ENCODE measurements around the gene XPO6.

Gene XPO6

DNA sequence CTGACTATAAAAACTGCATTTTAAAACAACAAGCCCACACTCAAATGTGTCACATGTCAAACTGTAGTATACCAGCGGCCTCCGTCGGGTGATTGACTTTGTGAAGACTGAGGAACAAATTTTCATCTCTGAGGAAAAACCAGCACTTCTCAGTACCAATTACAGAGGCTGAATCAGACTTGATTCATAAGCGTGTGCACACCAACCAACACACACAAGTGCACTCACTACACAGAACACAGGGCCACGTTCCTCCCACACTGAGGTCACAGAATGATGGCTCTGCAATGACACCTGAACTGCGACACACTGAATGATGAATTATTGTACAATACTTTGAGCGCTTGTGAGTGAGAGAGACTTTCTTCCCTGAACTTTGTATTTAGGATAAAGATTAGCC lies 29.6 kb downstream of the XPO6 start:
- no peak for DNase-seq

DNA sequence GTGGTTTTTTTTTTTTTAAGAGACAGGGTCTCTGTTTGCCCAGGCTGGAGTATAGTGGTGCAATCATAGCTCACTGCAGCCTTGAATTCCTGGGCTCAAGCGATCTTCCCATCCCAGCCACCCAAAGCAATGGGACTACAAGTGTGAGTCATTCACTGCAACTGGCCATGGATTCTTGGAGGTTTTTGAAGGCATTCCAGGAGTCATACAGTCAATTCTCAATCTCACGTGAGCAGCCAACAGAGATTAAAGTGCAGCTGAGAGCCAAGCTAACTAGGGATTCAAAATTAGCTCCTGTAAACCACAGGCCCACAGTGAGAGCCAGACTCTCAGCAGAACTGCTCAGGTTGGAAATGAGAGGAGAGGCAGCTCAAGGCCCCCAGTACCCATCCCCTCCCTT lies 30.2 kb downstream of the XPO6 start:
- no peak for DNase-seq

DNA sequence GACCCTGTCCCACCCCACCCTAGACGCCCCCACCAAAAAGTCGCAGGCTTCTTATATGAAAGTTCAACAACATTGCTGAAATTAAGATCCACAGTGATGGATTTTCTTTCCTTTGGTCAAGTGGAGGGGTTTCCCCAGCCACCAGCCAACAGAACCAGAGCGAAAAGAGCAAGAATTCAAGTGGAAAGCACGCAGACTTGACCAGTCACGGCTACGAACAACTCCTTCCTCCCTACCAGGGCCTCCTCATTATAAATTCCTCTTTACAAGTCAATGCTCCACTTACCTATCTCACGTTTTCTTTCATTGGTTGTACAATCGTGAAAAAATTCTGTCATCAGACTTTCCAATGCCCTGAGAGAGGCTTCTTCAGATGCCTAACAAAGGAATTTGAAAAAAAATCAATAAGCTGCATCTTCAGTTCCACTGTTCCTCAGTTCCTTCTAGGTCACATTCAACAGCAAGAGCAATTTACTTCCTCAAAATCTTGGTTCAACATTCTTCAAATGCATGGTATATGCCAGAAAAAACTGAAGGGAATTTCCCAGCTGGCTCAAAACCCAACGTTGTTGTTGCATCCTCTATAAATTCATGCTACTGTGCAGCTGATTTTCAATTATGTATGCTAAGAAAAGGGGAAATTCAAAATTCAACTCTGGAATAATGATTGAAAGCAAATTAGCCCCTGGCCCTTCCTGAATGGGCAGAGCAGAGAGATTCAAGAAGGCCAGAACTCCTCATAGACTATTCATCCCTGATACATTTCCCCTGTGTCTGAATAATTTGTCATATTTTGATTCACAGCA lies 30.9 kb downstream of the XPO6 start:
- no peak for DNase-seq

DNA sequence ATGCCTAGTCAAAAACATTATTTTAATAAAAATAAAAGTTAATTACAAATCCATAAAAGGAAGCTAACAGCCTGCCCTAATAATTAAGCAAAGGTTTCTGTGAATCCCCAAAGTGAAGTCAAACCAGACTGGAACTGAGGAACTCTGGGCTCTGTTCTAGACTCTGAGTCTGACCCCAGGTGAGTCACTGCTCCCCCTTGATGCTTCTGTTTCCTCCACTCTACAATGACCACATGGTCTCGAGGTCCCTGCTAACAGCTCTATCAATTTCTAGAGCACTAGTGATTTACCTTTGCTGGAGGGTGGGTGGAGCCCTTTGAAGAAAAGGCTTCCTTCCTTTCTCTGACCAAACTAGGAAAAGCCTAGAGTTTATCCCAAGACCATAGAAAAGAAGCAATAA lies 32.4 kb downstream of the XPO6 start:
- DNase-seq: no peak

DNA sequence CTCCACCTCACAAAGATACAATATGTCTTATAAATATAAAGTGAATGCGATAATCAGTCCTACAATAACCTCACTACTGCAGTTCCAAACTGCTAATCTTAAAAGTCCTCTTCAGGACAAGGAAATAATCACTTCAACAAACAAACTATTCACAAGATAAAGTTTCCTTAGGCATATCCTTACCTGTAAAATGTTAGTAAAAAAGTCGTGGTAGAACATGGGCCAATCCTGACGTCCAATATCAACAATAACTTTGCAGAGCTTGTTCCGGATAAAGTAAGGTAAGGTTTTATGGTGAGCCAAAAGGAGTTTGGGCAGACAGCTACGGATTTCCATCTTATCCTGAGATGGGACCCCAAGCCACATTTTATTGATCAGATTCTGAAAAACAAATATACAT lies 36.0 kb downstream of the XPO6 start:
- DNase-seq: no peak

DNA sequence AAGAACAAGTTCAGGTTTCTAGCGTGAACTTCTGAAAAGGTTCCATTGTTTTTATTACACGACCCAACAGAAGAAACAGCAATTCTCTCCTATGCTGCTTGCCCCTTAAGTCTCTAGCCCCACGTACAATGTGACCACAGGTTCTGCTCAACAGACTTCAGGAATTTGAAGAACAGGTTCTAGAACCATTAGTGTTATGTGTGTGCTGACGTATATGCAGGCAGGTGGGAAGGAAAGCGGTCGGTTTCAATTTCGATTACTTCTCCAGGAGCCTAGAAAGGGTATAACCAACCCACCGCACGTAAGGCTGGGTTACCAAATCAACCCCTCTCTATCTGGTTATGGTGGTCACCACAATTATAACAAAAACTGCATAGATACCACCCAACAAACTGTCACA lies 39.4 kb downstream of the XPO6 start:
- DNase-seq: no peak

DNA sequence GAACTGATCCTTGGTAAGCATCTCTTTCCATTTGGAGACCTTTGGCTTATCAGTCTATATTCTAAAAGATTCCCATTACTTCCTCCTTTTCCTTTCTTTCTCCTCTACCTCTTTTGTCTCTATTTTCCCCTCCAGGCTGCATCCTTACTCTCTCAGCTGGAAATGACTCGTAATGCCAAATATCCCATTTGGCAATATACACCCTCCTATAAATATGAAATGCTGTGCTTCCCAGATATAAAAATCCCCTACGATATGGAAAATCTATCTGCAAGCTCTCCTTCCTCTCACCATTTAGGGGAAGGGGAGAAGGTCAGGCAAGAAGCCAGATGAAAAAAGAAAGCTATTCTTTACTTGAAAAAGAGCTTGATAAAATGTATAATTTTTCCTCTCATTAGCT lies 39.9 kb downstream of the XPO6 start:
- no peak for DNase-seq

DNA sequence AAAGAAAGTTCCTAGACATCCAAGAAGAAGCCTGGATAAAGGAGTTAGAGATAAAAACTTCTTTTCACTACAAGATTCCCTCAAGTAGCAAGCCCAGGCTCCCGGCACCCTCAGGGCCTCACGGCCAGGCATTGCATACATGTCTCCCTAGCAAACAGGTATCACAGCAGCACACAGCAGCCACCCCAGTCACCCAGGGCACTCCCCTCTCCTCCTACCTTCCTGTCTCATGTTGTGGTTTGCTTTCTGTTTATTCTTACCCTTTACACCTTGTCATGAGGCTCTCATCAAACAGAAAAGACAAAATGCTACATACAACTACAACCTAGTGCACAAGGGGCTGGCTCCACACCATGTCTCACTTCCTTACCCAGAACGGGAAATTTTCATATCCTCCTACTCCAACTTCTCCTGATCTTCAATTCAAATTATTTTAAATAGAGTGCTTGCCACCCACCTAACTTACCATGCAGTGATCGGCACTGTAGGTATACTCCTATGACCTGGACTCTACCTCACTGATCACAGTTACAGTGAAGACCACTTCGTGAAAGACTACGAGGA lies 42.7 kb downstream of the XPO6 start:
- no peak for DNase-seq

DNA sequence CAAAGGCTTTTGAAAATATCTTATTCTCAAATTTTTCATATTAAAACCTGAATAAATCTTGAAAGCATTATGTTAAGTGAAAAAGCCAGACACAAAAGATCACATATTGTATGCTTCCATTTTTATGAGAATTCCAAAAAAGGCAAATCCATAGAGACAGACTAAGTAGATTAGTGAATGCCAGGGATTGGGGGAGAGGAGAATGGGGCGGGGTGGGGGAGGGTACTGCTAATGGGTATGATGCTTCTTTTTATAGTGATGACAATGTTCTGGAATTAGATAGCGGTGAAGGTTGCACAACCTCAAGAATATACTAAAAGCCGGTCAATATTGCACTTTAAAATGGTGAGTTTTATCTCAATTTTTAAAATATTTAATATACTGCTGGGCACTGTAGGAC lies 44.0 kb downstream of the XPO6 start:
- DNase-seq: no peak

DNA sequence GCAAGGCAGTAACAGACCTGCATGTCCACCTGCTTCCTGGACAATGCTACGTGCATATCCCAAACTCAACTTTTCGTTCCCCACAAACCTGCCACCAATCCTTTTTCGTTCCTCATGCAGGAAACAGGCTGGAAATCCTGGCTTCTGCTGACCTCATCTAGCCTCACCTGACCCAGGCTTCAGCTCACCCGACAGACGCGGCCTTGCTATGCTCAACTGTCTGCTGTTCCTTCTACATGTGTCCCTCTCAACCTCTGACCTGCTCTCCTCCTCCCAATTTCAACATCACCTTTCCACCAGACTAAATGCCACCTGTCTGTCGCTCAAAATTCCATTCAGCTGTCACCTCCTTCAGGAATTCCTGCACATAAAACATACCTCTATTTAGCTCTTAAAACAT lies 44.5 kb downstream of the XPO6 start:
- DNase-seq: no peak

DNA sequence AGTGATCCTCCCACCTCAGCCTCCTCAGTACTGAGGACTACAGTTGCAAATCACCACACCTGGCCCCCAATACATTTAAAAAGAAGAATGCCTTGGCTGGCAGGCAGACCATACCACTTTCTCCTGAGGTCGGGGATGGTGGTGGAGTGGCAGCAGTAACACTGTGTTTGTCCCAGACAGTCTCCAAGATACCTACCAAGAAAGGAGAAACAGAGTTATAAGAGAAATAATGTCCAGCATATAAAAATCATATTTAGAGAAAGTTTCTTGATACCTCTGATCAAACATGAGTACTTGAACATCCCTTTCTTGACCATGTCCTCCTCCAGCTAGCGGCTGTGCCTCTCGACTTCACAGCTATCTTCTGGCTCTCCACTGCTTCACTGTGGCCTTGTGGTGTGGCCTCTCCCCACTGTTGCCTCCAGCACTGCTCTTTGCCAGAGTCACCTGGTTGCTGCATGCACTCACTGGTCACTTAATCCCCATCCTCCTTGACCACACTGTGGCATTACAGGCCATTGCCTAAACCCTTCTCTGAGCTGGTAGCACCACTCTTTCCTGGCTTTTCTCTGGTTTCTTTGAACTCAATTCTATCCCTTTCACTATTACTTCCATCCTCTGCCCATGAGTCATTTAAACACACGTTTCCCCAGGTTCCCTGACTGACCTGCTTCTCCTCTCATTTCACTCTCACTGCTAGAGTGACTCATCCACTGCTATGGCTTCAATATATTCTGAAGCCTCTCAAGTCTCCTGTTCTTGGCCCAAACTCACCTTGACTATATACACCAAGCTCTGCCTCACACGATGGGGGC lies 45.2 kb downstream of the XPO6 start:
- no peak for DNase-seq

DNA sequence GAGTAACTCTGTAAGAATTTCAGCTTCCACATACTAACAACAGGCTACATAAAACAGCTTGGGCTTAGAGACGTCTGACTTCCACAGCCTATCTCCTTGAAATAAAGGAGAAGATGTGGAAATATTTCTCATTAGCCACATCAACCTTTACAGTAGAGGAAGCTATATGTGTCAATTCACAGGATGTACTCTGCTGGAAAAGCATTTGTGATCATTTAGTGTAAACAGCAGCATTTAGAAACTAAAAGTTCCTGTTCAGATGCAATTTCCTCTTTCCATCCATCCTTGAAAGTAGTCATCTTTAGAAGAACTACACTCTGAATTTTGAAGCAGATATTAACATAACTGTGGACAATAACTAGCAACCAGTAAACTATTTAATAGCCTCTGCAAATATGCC lies 46.2 kb downstream of the XPO6 start:
- DNase-seq: no peak

DNA sequence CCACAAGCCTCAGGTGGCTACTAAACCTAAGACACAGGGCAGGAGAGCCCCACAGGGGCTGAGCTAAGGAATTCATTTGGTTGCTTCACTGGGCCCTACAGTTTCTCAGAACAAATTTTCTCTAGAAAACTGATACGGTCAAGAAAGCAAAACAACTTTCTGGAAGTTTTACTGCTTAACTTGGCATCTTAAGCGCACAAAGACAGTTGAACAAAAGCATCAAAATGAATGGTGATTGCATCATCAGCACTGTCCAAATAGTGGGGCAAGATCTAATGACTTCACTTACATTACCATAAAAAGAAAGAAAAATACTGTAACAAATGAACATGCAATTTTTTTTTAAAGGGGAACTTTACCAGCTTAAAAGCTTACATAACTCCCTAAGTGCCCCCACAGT lies 47.6 kb downstream of the XPO6 start:
- DNase-seq: no peak

DNA sequence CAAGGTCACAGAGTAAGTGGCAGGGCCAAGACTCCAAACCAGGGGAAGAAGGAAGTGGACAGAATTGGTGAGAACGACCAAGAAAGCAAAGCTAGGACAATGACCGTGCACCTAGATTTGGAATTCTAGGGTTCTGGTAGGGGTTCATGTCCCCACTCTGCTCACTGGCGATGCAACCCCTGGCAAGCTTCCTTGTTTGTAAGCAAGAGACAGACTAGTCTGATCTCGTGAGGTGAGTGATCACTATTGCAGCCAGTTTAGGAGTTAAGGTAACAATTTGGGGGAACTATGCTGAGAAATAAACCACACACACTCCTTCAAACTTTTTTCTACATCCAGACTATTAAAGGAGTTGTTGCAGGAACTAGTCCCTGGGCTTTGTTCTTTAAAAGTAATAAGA lies 48.1 kb downstream of the XPO6 start:
- no peak for DNase-seq

DNA sequence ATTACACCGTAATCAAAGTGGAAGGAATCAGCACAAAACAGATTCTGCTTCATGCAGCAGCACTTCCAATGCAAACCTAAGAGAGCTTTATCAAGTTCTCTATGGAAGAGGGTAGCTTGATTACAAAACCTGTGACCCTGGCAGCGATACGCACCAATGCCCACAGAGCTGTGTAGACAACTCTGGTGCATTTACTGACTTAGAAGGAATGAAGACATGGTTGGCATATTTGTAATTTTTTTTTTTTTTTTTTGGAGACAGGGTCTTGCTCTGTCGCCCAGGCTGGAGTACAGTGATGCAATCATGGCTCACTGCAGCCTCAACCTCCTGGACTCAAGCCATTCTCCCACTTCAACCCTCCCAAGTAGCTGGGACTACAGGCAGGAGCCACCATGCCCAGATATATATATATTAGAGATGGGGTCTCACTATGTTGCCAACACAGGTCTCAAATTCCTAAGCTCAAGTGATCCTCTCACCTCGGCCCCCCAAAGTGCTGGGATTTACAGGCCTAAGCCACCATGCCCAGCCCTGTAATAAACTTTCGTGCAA lies 49.4 kb downstream of the XPO6 start:
- no peak for DNase-seq

DNA sequence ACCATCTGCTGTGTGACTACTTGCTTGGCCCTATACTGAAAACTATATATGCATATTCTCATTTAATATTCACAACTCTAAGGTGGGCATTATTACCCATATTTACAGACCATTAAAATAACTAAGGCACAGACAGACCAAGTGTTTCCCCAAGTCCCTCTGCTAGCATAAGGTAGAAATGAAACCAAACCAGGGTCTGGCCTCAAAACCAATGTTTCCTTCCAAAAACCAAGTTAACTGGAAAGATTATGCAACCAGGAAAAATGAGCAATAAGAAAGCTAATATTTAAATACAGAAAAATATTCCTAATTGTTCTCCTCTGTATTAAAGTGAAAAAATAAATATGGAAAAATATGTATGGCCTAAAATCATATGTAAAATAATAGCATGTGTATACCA lies 50.1 kb downstream of the XPO6 start:
- no peak for DNase-seq

DNA sequence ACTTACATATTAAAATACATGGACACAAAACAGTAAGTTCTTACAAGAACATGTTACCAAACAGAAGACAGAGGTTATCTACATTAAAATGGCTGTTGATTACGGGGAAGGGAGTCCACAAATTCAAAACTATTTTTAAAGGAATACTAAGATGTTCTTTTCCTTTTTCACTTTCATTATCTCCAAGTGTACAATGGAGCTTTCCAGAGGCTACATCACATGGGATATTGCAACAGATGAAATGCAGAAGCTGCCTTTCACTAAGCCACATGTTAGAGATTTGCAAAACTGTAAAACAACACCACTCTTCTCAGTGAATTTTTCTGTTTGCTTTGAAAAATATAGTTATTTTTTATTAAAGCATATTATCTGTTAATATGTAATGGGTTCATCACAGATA lies 53.6 kb downstream of the XPO6 start:
- DNase-seq: no peak

DNA sequence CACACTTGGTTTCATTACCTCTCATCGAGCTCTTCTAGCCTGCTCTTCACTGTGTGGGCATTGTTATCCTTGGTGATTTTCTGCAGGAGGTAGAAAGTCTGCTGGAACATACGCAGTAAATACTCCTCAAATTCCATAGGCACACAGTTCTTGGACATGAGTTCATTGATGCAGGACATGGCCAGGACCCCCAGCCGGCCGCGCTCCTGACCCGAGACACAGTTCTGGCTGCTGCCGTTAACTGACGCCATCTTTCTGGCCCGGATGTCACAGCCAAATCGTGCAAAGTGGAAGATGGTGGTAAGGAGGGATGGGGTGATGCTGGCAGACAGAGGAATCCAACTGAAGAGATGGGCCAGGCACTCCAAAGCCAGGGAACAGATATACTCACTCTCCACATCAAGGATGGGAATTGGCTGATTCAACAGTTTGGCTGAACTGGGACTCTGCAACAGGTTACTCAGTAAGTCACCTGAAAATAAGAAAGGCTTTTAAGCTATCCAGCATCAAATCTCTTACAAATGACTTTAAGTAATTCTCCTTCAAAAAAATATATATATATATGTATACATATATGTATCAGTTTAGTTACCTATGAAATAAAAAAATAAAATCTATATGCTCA lies 55.6 kb downstream of the XPO6 start:
- no peak for DNase-seq

DNA sequence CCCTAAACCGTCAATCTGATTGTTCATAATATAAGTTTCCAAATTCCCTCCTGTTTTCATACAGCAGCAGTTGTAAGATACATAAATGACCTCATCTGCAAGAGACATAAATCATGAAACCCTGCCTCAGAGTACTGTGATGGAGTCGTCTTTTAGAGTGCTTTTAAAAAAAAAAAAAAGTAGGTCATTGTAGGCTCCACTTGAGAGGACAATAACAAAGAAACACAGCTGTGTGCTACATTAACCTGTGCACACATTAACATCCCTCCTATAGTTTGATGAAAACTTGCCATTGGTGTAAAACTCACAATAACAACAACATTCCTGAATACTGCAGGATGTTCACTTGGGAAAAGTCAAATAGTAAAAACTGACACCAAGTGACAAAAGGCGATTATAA lies 56.5 kb downstream of the XPO6 start:
- DNase-seq: peak; percentile 40

DNA sequence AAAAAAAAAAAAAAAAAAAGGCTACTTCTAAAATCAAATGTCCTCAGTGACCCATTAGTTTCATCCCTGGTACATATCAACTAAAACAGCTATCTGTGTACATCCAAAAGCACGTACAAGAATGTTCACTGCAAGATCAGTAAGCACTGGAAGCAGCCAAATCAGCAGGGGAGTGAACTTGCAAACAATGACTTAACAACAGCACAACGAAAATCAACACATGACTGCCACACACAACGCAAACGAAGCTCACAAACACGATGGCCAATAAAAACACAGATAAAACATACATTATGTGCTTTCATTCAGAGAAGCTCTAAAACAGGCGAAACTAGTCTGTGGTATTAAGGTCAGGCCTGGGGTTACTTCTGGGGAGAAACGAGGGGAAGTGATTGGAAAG lies 60.6 kb downstream of the XPO6 start:
- DNase-seq: no peak

DNA sequence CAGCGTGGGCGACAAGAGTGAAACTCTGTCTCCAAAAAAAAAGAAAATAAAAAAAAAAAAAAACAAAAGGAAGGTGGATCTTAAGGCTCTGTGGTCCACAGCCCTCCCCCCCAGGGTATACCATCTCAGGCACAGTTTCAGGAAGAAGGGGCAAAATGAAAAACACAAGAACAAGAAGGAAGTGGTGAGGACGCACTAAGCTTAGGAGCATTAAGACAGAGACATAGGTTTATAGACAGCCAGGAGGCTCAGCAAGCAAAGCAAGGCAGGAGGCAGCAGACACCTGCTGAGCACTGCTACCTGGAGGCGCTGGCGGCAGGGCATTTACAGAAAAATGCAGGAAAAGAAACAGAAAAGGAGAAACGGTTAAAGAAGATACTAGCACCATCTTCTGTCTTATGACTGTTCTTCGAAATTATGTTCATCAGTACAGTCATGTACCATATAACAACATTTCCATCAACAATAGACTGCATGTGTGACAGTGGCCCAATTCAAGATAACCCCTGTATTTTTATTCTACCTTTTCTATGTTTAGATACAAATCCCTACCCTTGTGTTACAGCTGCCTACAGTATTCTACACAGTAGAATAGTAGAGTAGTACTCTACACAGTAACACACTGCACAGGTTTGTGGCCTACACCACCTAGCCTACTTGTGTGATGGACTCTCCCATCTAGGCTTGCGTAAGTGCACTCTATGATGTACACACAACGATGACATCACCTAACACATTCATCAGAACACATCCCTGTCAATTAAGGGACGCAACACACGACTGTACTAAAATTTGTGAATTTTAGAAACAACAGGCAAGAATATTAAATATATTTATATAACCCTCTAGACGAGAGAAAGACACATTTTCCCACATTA lies 62.5 kb downstream of the XPO6 start:
- DNase-seq: no peak

DNA sequence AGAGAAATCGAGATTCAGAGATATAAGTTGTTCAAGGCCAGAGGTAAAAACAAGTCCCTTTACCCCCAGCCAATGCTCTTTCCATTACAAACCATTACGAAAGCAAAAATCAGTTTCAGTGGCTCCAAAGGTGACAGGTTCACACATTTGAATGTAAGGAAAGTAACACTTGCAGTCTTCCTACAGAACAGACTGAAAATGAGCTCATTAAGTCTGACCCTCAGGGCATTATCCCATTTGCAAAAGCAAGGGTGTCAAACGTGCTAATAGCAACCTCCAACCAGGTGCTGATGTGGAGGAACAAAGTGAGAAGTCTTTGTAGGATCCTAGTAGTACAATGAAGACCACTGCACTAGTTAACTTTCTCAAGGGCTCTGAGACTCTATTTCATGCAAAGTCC lies 65.2 kb downstream of the XPO6 start:
- no peak for DNase-seq

All from NCI-H774 (cell line).